Thyroid gland (tissue), 4 donors: ENCODE measurements around the gene CHCHD6. TPM values are rescaled to one million over a fixed set of nuclear protein-coding genes. Genes with fewer than 3 reads are reported as not detected.

Source experiments
- DNase-seq, 2 donors: peaks; one replicate each; pipeline ENCODE4 v3.0.0-alpha.2; 2019
- H3K27ac ChIP-seq, 3 donors: fragments of 200-600 bp; sonication (generic); 1 replicate in 2 of 3; 2 replicates in 1 of 3; pipeline ENCODE4 v1.5.1; 2016 to 2019; ENCODE audit warnings: mild to moderate bottlenecking in 1 of 3, moderate library complexity in 1 of 3
- H3K27me3 ChIP-seq: fragments of 200-600 bp; sonication (generic); one replicate; pipeline ENCODE4 v1.5.1; 2019
- H3K36me3 ChIP-seq, 2 donors: fragments of 200-600 bp; sonication (generic); one replicate each; pipeline ENCODE4 v1.5.1; 2016 to 2019
- H3K4me1 ChIP-seq, 2 donors: fragments of 200-600 bp; sonication (generic); one replicate each; pipeline ENCODE4 v1.5.1; 2017 to 2019
- H3K4me3 ChIP-seq, 3 donors: fragments of 200-600 bp; sonication (generic); replicated peaks in 1 of 3; 1 replicate in 2 of 3; 2 replicates in 1 of 3; pipeline ENCODE4 v1.5.1; 2016; ENCODE audit warnings: mild to moderate bottlenecking in 1 of 3
- H3K9me3 ChIP-seq: fragments of 200-600 bp; sonication (generic); one replicate; pipeline ENCODE4 v1.5.1; 2017
- CTCF ChIP-seq, 6 experiments: fragments of 200-600 bp in 3 of 6; fragments of 450-650 bp in 3 of 6; sonication (generic) in 3 of 6; IDR thresholded peaks; one replicate each; pipeline ENCODE4 v1.5.1; 2016 to 2019; ENCODE audit warnings: antibody characterized with exemption in 6 of 6, mild to moderate bottlenecking in 2 of 6, inconsistent platforms in 1 of 6, moderate library complexity in 1 of 6
- POLR2A ChIP-seq, 2 donors: fragments of 450-650 bp; IDR thresholded peaks; one replicate each; pipeline ENCODE4 v1.6.1; 2017; ENCODE audit warnings: antibody characterized with exemption in 2 of 2, mild to moderate bottlenecking in 2 of 2, moderate library complexity in 1 of 2
- WGBS, 2 donors: methylation state at CpG; one replicate each; pipeline ENCODE4 v1.1.5; 2017; 5-methylcytosine and 5-hydroxymethylcytosine counted together
- intact Hi-C: fragments of 100-400 bp; cut with DNase I; formaldehyde crosslinking; loops from one replicate; pipeline ENCODE4 v1.15.1; 2023
- total RNA-seq, 4 donors: library from RNA; depleted of rRNA; stranded (reverse); fragments of >200 nt; gene quantifications; one replicate each; pipeline ENCODE4 v1.2.3, GENCODE V29; 2016

Gene CHCHD6
- total RNA-seq, 4 donors from 2014 or later: 22.9 to 27.8 (median 24.4) TPM

- intact Hi-C loops: no loop called here
These were observed 185.5 kb downstream of the CHCHD6 start for GRCh38 chr3:126889276-126890201.

GRCh38 chr3:126891141-126891540, 187.1 kb downstream of the CHCHD6 start:
- no peaks in the 10 kb centered on the region for H3K27me3 ChIP-seq
- no peak overlapping the region for H3K27ac ChIP-seq
- H3K4me1 ChIP-seq: peaks cover 0 to 10% of the 10 kb centered on the region in 2 donors
- intact Hi-C loops: no loop called here
- no peak overlapping the region for H3K4me3 ChIP-seq
- no peaks in the 10 kb centered on the region for H3K36me3 ChIP-seq
- TF ChIP-seq POLR2A (IDR thresholded peaks at IDR 0.05) (no peak), CTCF (IDR thresholded peaks at IDR 0.05) (no peak)
- H3K9me3 ChIP-seq: no peaks in the 10 kb centered on the region
- no peak for DNase-seq
- 98 to 99% methylated on average over 7 of the region's 7 CpGs for WGBS, 2 donors

More at GRCh38 chr3:126889276-126890201, 185.5 kb downstream of the CHCHD6 start:
- TF ChIP-seq CTCF (IDR thresholded peaks at IDR 0.05) (no peak), POLR2A (IDR thresholded peaks at IDR 0.05) (no peak)
- no peaks in the 10 kb centered on the region for H3K9me3 ChIP-seq
- WGBS, 2 donors: 97 to 98% methylated on average over 13 to 14 of the region's 15 CpGs
- no peaks in the 10 kb centered on the region for H3K36me3 ChIP-seq
- no peak overlapping the region for H3K4me3 ChIP-seq
- H3K27ac ChIP-seq: no peak overlapping the region
- no peaks in the 10 kb centered on the region for H3K27me3 ChIP-seq
- no peak for DNase-seq
- no peaks in the 10 kb centered on the region for H3K4me1 ChIP-seq

GRCh38 chr3:126891791-126892190, 187.8 kb downstream of the CHCHD6 start:
- no peaks in the 10 kb centered on the region for H3K36me3 ChIP-seq
- H3K4me3 ChIP-seq: no peak overlapping the region
- no peak overlapping the region for H3K27ac ChIP-seq
- no peaks in the 10 kb centered on the region for H3K27me3 ChIP-seq
- no peaks in the 10 kb centered on the region for H3K9me3 ChIP-seq
- peaks cover 0 to 10% of the 10 kb centered on the region in 2 donors for H3K4me1 ChIP-seq
- 95% methylated on average over 10 of the region's 10 CpGs for WGBS, 2 donors
- intact Hi-C loops: no loop called here
- no peak for TF ChIP-seq POLR2A (IDR thresholded peaks at IDR 0.05)
- no peak for TF ChIP-seq CTCF (IDR thresholded peaks at IDR 0.05)
- no peak for DNase-seq

GRCh38 chr3:126893651-126894050, 189.6 kb downstream of the CHCHD6 start:
- Histone ChIP-seq H3K4me1 (peaks cover 0 to 10% of the 10 kb centered on the region in 2 donors), H3K27ac (no peak overlapping the region), H3K27me3 (no peaks in the 10 kb centered on the region), H3K36me3 (no peaks in the 10 kb centered on the region), H3K4me3 (no peak overlapping the region), H3K9me3 (no peaks in the 10 kb centered on the region)
- WGBS, 2 donors: 93 to 100% methylated on average over 2 of the region's 2 CpGs
- intact Hi-C loops: no loop called here
- DNase-seq: no peak
- TF ChIP-seq POLR2A (IDR thresholded peaks at IDR 0.05) (no peak), CTCF (IDR thresholded peaks at IDR 0.05) (no peak)

- H3K27me3 ChIP-seq: no peaks in the 10 kb centered on the region
- H3K9me3 ChIP-seq: no peaks in the 10 kb centered on the region
- intact Hi-C loops: no loop called here
- H3K4me3 ChIP-seq: no peak overlapping the region
- WGBS, 2 donors: 91 to 98% methylated on average over 4 of the region's 4 CpGs
- peaks cover 0 to 10% of the 10 kb centered on the region in 2 donors for H3K4me1 ChIP-seq
- DNase-seq: no peak
- no peak for TF ChIP-seq CTCF (IDR thresholded peaks at IDR 0.05)
- TF ChIP-seq POLR2A (IDR thresholded peaks at IDR 0.05): no peak
- H3K36me3 ChIP-seq: no peaks in the 10 kb centered on the region
- H3K27ac ChIP-seq: no peak overlapping the region
These were observed 190.4 kb downstream of the CHCHD6 start for GRCh38 chr3:126894475-126894874.
